HepG2 (cell line): Measurements from ENCODE around the gene GRM4.

Experiments used
- AKAP8 ChIP-seq: sonication (generic); formaldehyde crosslinking; IDR thresholded peaks from 2 replicates; pipeline ENCODE4 v1.5.1; 2020; ENCODE audit warnings: mild to moderate bottlenecking, missing genetic modification reagents
- ESRRA ChIP-seq: sonication (generic); formaldehyde crosslinking; IDR thresholded peaks from 2 replicates; pipeline ENCODE4 v1.5.1; 2020; ENCODE audit warnings: mild to moderate bottlenecking, low read depth, missing genetic modification reagents
- JDP2 ChIP-seq: sonication (generic); formaldehyde crosslinking; IDR thresholded peaks from 2 replicates; pipeline ENCODE4 v1.8.1; 2022; ENCODE audit warnings: missing genetic modification reagents, borderline replicate concordance
- POLR2A ChIP-seq, 2 experiments: IDR thresholded peaks; 2 replicates each; pipeline ENCODE4 v1.6.1; 2011; ENCODE audit warnings: low read depth in 2 of 2, low read length in 2 of 2, mild to moderate bottlenecking in 1 of 2, moderate library complexity in 1 of 2; ENCODE audit not compliant: insufficient read depth in 1 of 2
- POLR2AphosphoS5 ChIP-seq: IDR thresholded peaks from 2 replicates; pipeline ENCODE4 v1.6.1; 2012; ENCODE audit warnings: low read depth, low read length
- SSRP1 ChIP-seq: IDR thresholded peaks from 2 replicates; pipeline ENCODE4 v1.6.1; 2016; ENCODE audit warnings: control low read depth
- ZNF101 ChIP-seq: sonication (generic); formaldehyde crosslinking; IDR thresholded peaks from 2 replicates; pipeline ENCODE4 v1.4.0; 2020; ENCODE audit warnings: mild to moderate bottlenecking, low read depth, missing genetic modification reagents, borderline replicate concordance
- ZNF263 ChIP-seq: sonication (generic); formaldehyde crosslinking; IDR thresholded peaks from 2 replicates; pipeline ENCODE4 v1.4.0; 2020; ENCODE audit warnings: missing genetic modification reagents
- ZNF333 ChIP-seq: sonication (generic); formaldehyde crosslinking; IDR thresholded peaks from 2 replicates; pipeline ENCODE4 v1.4.0; 2020; ENCODE audit warnings: mild to moderate bottlenecking, missing genetic modification reagents, borderline replicate concordance
- TF ChIP-seq, protein P1 (sequence below): sonication (generic); formaldehyde crosslinking; IDR thresholded peaks from 2 replicates; pipeline ENCODE4 v1.5.1; 2020; ENCODE audit warnings: mild to moderate bottlenecking, moderate library complexity, missing genetic modification reagents
- TF ChIP-seq, protein P2 (sequence below): sonication (generic); formaldehyde crosslinking; IDR thresholded peaks from 2 replicates; pipeline ENCODE4 v1.5.0; 2020; ENCODE audit warnings: mild to moderate bottlenecking, missing genetic modification reagents, moderate library complexity

DNA sequence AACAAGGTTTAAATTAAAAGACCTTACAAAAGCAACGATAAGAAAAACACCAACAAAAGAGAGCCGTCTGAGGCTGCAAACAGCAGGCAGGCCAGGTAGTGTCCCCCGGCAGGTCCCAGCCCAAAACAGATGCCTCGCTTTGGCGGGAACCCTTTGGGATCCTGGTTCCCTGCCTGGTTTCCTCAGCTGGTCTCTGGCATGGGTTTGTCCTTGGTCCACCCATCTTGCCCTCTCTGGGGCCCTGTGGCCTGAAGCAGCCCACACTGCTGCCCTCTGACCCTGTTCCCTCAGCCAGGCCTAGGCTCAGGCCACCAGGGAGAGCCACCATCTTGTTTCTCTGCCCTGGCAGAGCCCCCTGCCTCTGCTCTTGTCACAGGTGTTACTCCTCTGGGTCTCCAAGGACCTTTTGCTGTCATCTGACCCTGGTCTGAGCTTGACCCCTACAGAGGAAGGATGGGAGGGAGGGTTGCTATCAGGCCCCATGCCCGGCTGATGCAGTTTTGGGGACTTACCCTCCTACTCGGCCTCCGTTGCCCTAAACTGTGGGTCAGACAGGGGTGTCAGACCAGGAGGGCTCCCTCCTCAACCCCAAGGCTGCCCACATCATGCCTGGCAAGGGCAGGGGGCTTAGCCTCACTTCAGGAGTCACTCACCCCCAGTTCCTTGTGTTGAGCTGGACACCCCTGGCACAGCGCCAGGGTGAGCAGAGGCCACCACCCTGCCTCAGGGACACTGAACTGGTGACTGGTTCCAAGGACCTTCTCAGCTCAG is 30.6 kb upstream of the GRM4 start:
- TF ChIP-seq JDP2 (CRISPR knock-in tag) (no peak), SSRP1 (CRISPR knock-in tag) (no peak), ZNF333 (CRISPR knock-in tag) (no peak), ZNF101 (CRISPR knock-in tag) (no peak), ESRRA (no peak), AKAP8 (CRISPR knock-in tag) (no peak), POLR2A (IDR thresholded peaks at IDR 0.05; ENCODE audit: insufficient read depth in 1 of 2, low read depth in 2 of 2, low read length in 2 of 2) (no peak), ZNF263 (no peak), POLR2AphosphoS5 (no peak)
- TF ChIP-seq, protein P1, sequence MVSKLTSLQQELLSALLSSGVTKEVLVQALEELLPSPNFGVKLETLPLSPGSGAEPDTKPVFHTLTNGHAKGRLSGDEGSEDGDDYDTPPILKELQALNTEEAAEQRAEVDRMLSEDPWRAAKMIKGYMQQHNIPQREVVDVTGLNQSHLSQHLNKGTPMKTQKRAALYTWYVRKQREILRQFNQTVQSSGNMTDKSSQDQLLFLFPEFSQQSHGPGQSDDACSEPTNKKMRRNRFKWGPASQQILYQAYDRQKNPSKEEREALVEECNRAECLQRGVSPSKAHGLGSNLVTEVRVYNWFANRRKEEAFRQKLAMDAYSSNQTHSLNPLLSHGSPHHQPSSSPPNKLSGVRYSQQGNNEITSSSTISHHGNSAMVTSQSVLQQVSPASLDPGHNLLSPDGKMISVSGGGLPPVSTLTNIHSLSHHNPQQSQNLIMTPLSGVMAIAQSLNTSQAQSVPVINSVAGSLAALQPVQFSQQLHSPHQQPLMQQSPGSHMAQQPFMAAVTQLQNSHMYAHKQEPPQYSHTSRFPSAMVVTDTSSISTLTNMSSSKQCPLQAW: no peak
- TF ChIP-seq, protein P2, sequence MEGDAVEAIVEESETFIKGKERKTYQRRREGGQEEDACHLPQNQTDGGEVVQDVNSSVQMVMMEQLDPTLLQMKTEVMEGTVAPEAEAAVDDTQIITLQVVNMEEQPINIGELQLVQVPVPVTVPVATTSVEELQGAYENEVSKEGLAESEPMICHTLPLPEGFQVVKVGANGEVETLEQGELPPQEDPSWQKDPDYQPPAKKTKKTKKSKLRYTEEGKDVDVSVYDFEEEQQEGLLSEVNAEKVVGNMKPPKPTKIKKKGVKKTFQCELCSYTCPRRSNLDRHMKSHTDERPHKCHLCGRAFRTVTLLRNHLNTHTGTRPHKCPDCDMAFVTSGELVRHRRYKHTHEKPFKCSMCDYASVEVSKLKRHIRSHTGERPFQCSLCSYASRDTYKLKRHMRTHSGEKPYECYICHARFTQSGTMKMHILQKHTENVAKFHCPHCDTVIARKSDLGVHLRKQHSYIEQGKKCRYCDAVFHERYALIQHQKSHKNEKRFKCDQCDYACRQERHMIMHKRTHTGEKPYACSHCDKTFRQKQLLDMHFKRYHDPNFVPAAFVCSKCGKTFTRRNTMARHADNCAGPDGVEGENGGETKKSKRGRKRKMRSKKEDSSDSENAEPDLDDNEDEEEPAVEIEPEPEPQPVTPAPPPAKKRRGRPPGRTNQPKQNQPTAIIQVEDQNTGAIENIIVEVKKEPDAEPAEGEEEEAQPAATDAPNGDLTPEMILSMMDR: no peak
